Activated gamma-delta T cell treated with anti-CD3 and anti-CD28 coated beads, Interleukin-2, amount 50 U/mL, for 16 hours (primary cell): ENCODE data around the gene OR2G3.
A peak's percentile ranks its signal among the peaks of the same experiment; 100 is the strongest.

Source experiments
- DNase-seq: peaks from one replicate; pipeline ENCODE4 v3.0.0-alpha.2; 2020; ENCODE audit warnings: low read depth

The OR2G3 gene

DNA sequence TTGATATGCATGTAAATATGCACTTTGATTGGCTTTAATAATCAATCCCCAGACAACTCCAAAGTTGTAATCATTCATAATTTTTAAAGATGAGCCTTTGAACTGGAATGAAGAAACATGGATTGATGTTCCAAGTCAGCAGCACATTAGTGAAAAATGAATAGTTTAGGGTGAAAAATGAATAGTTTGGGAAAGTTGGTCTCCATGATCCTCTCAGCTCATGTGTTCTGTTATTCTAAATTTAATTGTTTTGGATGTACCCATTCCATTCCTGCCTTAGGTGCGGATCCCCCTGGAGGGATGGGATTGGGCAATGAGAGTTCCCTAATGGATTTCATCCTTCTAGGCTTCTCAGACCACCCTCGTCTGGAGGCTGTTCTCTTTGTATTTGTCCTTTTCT is at the start of gene OR2G3:
TSS of gene OR2G3 (plus strand) at position 301 of the 400 bp plus-strand sequence. CDS start at position 301, 0 bp downstream.
- no peak for DNase-seq

DNA sequence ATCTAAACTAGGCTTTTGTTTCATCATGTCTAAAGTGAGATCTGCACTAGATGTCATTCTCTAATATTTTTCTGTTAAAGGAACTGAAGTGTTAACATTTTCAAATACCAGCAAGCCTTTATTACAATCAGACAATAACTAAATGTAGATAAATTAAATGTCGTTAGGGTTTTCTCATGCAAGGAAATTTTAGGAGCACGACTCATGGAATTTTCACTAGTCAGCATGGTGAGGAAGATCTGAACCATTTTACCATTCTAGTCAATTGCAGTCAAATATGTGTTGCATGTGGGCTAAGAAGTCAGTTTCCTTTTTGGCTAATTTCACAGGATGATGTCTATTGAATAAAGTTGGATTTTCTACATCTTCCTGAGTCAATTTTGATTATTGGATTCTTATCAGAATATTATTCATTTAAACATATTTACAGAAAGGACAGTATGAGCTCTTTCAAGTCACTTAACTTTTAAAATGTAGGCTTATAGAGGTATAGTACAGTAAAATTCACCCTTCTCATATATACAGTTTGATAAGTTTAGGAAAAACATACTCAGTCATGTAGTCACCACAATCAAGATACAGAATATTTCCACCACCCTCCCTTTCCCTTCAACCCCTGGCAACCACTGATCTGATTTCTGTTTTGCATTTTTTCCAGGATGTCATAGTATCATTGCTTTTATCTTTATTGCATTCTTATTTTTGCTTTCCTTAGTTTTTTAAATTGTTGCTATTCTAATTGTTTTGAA is 47.3 kb upstream of the OR2G3 start:
- DNase-seq: no peak

DNA sequence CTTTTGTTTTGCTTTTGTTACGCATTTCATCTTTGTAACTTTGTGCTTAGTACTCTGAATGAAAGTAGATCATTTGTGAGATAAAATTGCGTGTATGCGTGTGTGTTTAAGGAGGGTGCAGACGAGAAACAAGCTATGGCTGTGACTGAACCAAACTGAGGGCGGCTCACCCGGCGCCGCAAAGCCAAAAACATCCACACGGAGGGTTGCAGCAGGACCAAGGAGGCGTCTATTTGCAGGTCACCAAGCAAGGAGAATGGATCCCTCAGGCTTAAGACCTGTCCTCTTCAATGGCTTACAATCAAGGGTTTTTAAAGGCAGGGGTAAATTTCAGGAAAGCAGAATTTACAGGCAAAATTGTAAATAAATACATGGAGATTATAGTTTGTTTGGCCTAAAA is 43.7 kb upstream of the OR2G3 start:
- no peak for DNase-seq

DNA sequence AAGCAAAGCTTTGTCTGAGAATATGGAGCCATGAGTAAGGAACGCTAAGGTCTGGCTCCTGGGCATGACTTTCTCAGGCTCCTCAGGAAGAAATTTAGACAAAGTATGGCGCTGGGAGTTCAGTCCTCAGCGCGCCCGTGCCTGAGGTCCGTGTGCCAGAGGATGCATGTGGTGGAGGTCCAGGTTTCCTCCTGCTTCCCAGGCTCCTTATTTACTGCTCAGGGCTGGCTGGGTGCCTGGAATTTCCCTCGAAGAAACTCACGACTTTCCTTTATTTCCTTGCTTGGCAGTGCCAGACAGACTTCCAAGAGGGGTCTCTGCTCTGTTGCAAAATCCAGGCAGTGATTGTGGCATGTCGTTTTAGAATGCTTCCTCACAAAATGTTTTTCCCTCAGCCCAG is 43.2 kb upstream of the OR2G3 start:
- DNase-seq: no peak

DNA sequence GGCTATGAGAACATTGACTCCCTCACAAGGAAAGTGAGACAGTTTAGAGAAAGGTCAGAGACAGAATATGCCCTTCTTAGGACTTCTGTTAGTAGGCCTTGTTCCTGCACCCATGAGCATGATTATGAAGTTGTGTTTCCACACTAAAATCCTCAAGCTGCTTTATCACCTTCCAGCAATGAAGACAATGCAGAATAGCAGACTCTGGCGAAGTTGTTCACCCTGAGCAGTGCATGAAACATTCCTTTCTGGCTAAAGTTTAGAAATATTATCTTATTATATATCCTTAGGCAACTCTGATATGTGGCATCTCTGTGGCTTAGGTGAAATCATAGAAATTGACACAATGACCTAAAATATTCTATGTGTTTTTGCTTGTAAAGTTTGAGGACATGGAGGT is 31.1 kb upstream of the OR2G3 start:
- no peak for DNase-seq

DNA sequence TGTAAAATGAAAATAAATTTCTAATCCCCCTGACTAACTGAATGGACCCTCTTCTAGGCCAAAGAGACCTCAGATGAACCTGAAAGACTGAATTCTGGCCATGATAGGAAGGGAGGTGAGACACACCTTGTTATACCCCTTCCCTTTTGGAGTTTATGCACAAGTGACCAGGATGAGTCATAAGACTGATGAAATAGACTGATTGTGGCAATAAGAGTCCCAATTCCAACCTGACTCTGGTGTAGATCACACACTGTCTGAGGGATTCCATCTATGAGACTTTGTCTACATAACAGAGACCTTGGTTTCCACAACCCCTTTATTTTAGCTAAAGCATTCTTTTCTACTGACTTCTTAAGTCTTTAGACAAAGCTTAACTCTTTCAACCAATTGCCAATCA is 30.7 kb upstream of the OR2G3 start:
- no peak for DNase-seq

DNA sequence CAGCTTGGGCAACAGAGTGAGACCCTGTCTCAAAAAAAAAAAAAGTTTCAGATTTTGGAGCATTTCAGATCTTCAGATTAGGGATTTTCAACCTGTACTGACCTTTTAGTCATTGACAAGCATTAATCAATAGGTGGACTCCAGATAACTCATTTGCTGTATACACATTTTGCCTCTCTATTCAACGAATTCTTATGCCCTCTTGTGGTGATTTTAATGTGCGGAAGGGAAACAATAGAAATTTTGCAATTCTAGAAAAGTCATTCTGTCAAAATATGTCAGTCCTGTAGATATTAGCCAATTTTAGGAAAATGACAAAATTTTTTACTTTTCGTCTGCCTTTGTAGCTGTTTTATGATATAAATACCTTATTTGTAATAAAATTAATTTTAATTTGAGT is 28.9 kb upstream of the OR2G3 start:
- no peak for DNase-seq

DNA sequence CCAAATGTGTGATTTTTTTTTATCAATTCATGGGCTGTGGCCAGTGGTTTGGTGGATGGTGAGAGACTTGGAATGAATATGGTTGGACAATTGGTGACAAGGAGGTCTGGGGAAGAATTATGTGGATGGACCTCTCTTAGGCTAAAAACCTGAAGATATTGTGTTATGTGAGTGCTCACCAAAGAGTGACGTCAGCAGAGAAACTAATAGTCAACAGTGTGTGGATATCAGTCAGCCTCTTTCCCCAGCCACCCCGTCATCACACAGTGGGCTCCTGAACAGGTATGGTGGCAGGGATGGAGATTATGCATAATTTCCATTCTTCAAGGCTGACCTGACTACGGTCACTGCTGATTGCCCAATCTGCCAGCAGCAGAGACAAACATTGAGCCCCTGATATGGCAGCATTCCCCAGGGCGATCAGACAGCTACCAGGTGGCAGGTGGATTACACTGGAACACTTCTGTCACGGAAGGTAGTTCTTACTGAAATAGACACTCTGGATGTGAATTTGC is 26.4 kb upstream of the OR2G3 start:
- no peak for DNase-seq

DNA sequence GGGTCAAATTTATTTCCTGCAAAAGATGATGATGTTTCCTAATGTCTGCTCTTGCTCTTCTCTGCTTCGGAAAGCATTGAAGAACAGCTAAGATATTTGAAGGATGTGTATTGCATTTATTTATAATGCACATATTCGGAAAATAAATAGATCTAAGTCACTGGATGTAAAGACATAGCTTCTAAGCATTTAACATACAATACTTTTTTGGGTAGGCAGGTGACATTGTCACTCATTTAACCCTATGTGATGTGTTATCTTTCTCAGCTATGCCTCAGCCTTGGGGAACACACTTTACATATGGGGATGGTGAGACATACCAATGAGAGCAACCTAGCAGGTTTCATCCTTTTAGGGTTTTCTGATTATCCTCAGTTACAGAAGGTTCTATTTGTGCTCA is 17.3 kb upstream of the OR2G3 start, which contains the start of gene OR2G2:
TSS of gene OR2G2 (plus strand) at position 301 of the 400 bp plus-strand sequence. CDS start at position 301, 0 bp downstream.
- DNase-seq: no peak

DNA sequence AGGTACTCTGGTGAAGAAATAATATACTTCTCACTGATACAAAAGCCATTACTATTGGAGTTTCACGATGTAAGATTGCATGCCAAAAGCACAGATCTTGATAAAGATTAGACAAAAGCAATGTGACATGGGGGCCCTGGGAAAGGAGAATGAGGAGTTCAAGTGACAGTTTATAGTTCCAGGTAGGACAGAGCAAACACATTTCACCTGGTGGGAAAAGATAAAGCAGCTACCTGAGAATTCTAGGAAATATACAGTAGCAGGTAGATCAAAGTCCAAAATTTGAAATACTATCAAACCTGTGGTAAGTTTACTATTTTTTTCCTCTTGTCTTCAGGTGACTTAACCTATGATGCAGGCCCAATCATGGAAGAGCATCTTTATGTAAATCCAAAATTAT is 8.0 kb downstream of the OR2G3 start:
- DNase-seq: no peak

DNA sequence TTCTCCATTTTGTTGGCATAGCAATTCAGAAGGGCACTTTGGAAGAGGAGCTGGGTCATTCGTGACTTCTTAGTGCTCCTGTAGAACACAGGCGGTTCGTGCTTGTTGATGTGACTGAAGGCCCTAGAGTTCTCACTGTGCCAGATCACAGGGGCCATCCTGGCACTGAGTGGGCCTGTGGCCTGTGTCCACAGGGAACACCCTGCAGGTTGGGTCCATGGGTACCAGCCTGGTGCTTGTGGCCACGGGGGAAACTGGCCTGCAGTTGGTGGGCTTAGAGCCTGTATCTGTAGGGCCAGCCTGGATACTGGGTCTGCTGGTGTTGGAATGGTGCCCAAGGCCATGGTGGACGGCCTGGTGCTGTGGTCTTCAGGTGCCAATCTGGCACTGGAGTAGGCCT is 9.2 kb downstream of the OR2G3 start:
- no peak for DNase-seq

DNA sequence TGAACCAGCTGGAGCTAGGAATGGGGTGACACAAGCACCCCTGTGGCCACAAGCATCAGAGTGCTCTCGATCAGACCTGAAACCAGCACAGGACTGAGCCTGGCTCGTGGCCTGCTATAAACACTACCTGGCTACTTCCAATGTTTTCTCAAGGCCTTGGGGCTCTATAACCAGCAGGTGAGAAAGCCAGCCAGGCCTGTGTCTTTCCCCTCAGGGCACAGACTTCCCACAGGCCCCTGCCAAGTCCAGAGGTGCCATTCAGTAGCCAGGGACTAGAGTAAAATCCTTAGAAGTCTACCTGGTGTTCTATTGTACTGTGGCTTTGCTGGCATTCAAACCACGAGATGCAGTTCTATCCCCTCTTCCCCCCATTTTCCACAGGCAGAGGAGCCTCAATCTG is 22.6 kb downstream of the OR2G3 start:
- no peak for DNase-seq

DNA sequence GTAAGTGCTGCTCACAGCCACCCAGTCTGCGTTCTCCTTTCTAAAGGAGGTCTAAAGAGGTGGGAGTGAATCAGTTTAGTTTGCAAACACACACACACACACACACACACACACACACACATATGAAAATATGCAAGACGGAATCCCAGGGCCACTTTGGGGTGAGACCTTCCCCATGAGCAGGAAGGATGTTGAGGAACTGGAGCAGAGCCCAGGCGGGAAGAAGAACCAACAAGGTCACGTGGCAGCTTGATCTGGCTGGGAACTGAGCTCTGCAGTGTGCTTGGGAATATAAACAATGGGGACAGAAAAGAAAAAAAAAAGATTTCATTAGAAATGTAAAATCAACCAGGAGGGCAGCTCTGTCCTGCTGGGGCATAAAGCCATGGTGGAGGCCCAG is 32.6 kb downstream of the OR2G3 start:
- DNase-seq: no peak

DNA sequence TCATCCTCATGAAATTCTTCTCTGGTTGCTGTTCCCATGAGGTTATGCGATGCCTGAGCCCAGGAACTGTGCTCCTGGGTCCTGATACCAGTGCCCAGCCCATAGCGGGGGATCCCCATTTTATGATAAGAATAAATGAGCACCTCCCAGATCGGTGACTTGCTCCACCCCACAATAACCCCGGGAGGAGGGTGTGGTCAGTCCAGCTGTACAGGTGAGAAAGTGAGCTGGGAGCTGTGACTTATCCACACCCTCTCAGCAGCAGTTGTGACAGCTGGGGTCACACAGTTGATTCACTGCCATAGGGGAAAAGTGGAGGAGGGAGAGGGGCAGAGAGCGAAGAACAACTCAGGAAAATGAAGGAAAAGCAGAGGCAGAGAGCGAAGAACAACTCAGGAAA is 33.4 kb downstream of the OR2G3 start:
- no peak for DNase-seq

DNA sequence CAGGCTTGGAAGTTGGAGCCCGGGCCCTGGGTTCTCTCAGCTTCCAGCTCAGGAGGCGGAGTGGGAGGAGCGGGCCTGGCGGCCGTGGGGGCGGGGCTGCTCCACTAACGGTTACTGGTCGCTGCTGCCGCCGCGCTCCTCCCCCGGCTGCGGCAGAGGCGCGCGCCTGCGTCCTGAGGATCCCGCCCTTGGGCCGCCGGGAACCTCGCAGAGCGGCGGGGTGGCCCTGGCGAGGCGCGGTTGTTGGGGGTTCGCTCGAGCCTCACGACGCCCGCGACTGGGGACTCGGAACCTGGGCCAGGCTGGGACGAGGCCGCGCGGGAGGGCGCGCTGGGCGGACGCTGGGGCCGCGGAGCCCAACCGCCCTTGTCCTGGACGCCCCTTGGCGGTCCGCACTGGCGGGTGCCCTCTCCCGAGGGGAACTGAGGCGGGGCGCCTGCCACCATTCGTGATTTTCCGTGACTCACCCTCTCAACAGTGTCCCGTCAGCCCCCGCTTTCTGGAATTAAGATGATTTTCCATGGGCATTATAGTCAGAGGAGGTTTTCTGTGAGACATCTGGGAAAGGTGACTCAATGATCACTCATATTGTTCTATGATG is 34.1 kb downstream of the OR2G3 start:
- DNase-seq: peak; percentile 4

DNA sequence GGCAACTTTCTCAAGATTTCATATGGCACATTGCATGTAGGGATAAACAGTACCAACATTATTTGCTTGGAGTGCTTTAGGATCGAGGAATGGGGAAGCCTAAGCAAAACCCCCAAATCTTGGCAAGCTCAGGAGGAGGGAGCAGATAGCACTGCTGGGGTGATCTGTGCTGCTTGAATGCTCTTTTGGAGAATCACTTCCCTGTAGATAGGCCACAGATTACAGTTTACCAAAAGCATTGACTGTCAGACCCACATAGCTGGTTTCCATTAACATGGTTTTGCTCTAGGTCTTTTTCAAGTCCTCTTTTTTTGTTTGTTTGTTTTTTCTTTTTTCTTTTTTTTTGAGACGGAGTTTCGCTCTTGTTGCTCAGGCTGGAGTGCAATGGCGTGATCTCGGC is 37.4 kb downstream of the OR2G3 start:
- DNase-seq: no peak

DNA sequence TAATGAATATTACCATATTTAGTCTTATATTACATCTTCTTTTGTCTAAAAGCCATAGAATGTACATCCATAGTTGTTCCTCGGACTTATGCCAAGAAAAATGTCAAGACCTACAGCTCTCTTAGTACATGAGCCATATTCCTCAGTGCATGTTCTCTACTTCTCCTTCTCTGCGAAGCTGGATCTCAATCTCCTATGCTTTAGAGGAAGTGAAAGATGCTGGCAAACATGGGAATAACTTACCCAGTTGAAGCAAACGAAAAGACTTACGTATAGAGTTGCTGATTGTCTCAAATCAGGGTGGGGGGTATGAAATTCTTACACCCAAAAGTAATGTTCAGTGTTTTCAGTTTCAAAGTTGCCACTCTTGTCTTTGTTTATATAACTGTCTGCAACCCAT is 41.5 kb downstream of the OR2G3 start:
- DNase-seq: no peak

DNA sequence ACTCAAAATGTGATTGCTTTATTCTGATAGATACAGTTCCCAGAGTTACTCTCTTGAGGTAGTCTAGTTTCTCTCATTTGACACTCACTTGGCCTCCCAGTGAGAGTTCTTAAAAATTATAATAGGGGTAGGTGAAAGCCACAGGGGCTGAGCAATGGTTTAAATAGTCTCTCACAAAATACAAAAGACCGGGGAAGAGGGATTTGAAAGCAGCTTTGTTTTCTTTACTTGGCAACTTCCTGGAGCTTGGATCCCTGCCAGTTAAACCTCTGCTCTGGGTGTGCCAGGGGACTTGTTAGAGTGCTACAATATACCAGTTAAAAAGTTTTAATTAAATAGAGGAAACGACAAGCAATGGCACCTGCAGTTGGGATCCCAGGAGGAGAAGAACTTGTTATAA is 42.5 kb downstream of the OR2G3 start:
- no peak for DNase-seq

DNA sequence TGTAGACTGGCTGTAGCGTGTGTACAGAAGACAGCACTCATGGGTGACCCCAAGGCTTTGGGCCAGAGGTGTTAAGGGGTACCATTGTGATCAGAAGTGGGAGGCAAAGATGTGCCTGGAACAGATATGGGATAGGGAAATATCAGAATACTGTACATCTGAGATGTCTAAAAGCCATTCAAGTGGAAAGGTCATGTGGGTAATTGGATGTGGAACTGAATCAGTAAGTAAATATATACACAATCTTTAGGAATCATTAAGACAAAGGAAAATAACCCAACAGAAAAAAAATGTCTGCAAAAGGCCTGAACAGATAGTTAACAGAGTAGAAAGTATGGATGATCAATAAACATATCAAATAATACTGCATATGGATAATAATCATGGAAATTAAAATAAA is 47.7 kb downstream of the OR2G3 start:
- no peak for DNase-seq
